IPS-NIHi7 (cell line): ENCODE data around the gene DSP.
A peak's percentile ranks its signal among the peaks of the same experiment; 100 is the strongest.

Source experiments
- DNase-seq: peaks from one replicate; pipeline ENCODE4 v3.0.0; 2012; ENCODE audit warnings: mixed read lengths; ENCODE audit errors: extremely low spot score

DSP gene

GRCh38 chr6:7534192-7534591 lies 7.3 kb upstream of the DSP start:
- no peak for DNase-seq

GRCh38 chr6:7535498-7535897 lies 6.0 kb upstream of the DSP start:
- DNase-seq, result no peak

GRCh38 chr6:7537565-7538174 lies 3.8 kb upstream of the DSP start:
- DNase-seq, result no peak

GRCh38 chr6:7538484-7538883 lies 3.0 kb upstream of the DSP start:
- no peak for DNase-seq

- DNase-seq, result peak; percentile 34
Measured at GRCh38 chr6:7540595-7540994, 876 bp upstream of the DSP start.

- no peak for DNase-seq
Measured at GRCh38 chr6:7542065-7542873, 798 bp downstream of the DSP start.

- DNase-seq, result peak; percentile 80
Measured at GRCh38 chr6:7542874-7543624, 1.6 kb downstream of the DSP start.

GRCh38 chr6:7543789-7544424 lies 2.4 kb downstream of the DSP start:
- DNase-seq, result no peak

GRCh38 chr6:7544597-7544996 lies 3.1 kb downstream of the DSP start:
- DNase-seq, result no peak

GRCh38 chr6:7545316-7546019 lies 4.0 kb downstream of the DSP start:
- DNase-seq, result no peak

- DNase-seq, result no peak
Measured at GRCh38 chr6:7546020-7546369, 4.5 kb downstream of the DSP start.

- DNase-seq, result no peak
Measured at GRCh38 chr6:7546383-7546782, 4.9 kb downstream of the DSP start.

GRCh38 chr6:7546896-7547295 lies 5.4 kb downstream of the DSP start:
- DNase-seq, result no peak

- DNase-seq, result no peak
Measured at GRCh38 chr6:7547315-7547714, 5.8 kb downstream of the DSP start.

- no peak for DNase-seq
Measured at GRCh38 chr6:7550433-7550801, 8.9 kb downstream of the DSP start.

GRCh38 chr6:7554533-7555275 lies 13.2 kb downstream of the DSP start:
- DNase-seq, result no peak

GRCh38 chr6:7555671-7556070 lies 14.2 kb downstream of the DSP start:
- no peak for DNase-seq

- DNase-seq, result no peak
Measured at GRCh38 chr6:7556394-7557106, 15.1 kb downstream of the DSP start.

- DNase-seq, result no peak
Measured at GRCh38 chr6:7557652-7558051, 16.2 kb downstream of the DSP start.

- no peak for DNase-seq
Measured at GRCh38 chr6:7558781-7559180, 17.3 kb downstream of the DSP start.
